ENCODE results near the gene BPNT1.

DNA sequence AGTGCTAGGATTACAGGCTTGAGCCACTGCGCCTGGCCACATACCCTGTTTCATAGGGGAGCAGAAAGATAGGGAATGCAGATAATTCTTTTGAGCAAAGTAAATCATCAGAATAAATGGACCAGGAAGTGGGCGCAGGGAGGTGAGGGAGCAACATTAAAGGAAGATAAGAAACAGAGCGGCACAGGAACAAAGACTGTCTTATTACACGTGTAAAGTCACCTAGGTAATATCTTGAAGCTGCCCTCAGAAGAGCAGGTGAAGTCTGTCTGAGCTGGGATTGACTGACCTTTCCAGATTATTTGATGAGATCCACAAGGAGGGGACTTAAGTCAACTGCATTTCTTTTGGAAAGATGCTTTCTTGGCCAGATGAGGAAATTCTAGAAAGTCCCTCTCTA, 50.9 kb downstream of the BPNT1 start:
- TF ChIP-seq POLR2A (IDR thresholded peaks at IDR 0.05), result no peak
- TF ChIP-seq, protein P1, sequence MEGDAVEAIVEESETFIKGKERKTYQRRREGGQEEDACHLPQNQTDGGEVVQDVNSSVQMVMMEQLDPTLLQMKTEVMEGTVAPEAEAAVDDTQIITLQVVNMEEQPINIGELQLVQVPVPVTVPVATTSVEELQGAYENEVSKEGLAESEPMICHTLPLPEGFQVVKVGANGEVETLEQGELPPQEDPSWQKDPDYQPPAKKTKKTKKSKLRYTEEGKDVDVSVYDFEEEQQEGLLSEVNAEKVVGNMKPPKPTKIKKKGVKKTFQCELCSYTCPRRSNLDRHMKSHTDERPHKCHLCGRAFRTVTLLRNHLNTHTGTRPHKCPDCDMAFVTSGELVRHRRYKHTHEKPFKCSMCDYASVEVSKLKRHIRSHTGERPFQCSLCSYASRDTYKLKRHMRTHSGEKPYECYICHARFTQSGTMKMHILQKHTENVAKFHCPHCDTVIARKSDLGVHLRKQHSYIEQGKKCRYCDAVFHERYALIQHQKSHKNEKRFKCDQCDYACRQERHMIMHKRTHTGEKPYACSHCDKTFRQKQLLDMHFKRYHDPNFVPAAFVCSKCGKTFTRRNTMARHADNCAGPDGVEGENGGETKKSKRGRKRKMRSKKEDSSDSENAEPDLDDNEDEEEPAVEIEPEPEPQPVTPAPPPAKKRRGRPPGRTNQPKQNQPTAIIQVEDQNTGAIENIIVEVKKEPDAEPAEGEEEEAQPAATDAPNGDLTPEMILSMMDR (IDR thresholded peaks at IDR 0.05), result no peak

Data from heart left ventricle (tissue), 13 donors.